Measurements from ENCODE around the gene CACNA1D.
"Not testable (repeated sequence)": the region's sequence is repeated elsewhere in the genome, so short reads cannot be mapped to it uniquely, and the experiment has no call there.

The CACNA1D gene

GRCh38 chr3:53530205-53530604, 35.8 kb downstream of the CACNA1D start:
- DNase-seq = no peak

GRCh38 chr3:53531749-53532148, 37.3 kb downstream of the CACNA1D start:
- no peak for DNase-seq

- DNase-seq = no peak
Measured at GRCh38 chr3:53533472-53533871, 39.1 kb downstream of the CACNA1D start.

DNA sequence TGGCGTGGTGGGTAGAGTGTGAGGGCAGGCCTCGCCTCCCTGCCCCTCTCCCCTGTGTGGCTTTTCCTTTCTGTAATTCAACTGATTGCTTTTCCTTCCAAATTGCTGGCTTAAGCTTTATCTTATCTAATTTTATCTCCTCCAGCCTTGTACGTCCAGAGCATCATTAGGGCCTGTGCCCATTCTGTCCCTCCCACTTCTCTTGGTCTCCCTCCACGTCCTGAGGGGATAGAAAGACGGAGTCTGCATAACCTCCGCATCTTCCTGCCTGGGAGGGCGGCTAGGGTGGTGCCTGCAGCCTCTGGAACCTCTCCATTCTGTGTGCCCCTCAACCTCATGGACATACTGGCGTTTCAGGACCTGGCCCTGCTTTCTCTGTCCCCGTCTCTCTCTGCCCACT, 39.8 kb downstream of the CACNA1D start:
- DNase-seq = no peak

DNA sequence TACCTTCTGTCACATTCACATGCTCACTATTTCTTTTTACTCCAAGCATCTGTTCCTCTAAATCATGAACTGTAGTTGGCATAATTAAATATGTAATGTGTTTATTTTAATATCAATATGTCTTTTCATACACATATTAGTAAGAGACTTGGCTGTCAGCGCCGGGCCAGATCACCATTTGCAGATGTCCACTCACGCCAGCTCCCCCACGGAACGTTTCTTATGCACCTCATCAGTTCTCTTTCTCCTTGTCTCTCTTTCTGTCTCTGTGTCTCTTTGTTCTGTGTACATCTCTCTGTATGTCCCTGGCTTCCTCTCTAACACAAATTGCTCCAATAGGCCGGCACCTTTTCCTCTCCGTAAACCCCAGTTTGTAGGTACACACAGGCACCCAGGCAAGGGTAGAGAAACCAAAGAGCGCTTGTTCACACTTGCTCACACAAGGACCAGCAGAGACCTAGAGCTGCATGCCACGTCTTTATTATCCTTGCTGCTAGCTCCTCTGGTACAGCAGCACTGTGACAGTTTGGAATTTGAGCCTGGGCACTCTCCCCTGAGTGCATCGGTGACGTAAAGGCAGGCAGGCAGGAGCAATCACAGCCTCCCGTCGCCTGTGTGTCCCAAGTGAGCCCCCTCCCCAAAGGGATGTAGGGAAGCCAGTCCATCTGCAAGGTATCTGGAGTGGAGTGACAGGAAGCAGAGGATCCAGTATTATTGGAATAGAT, 40.4 kb downstream of the CACNA1D start:
- DNase-seq = no peak

DNA sequence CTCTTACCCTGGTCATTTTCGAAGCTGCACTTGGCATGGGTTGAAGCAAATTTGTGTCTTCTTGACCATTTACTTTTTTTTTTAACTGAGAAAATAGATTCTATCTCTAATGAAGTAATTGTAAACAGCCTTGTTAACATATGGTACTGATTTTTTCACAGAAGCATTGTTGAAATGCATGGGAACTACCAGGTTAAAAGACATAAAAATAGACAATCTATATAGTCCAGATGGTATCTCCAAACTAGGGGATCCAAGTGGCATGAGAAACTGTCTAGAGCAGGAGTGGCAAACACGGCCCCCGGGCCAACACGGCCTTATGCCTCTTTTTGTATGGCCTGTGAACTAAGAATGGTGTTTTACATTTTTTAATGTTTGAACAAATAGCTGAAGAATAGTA, 41.9 kb downstream of the CACNA1D start:
- DNase-seq = no peak

DNA sequence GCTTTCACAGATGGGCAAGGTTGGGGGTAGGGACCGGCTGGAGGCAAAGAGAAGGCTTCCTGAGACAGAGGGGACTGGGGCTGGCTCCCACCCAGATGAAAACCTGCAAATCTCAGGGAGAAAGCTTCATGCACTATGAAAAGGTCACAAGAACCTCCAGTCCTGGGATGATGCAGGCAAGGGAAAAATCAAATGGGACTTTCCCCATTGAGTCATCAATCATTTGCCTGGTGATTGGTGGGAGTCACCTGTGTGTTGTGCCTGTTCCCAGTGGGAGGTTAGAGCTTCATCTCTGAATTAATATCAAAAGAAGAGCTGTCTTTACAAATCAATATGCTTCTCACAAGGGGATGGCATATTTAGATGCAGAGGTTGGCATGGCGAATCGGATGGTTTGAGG, 49.9 kb downstream of the CACNA1D start:
- no peak for DNase-seq

GRCh38 chr3:53545310-53545995, 51.0 kb downstream of the CACNA1D start:
- no peak for DNase-seq

DNA sequence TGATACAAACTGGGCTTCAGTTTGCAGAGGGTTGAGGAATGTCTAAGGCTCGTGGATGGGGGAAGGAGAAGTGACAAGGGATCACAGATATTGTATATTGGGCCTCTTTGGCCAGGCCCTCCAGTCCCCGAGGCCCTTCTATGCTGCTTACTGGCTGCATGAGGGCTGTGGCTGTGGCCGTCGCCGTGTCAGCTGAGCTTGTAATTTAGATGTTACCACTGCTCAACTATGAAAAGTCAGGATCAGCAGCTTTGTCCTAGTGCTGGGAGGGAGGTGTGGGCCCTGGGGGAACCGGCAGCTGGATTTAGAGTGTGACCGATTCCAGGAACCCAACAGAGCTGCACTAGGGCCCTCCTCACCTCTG, 51.6 kb downstream of the CACNA1D start:
- DNase-seq = no peak

DNA sequence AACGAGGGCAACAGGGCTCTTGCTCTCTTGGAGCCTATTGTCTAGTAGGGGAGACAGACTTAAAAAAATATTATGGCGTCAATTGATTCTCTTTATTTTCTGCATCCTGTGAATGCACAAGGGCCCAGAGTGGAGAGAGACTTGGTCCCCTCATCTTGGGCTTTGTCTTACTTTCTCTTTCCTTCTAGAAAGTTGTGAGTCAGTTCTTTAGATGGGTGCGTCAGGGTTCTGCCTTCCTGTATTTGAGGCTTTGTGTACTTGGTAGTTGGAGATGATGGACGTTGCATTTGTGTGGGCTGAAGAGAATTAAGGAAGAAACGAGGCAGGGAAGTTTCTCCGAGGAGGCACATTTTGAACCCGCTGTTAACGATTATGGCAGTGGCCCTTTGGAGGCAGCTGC, 52.9 kb downstream of the CACNA1D start:
- no peak for DNase-seq

- no peak for DNase-seq
Measured at GRCh38 chr3:53550005-53550620, 55.7 kb downstream of the CACNA1D start.

DNA sequence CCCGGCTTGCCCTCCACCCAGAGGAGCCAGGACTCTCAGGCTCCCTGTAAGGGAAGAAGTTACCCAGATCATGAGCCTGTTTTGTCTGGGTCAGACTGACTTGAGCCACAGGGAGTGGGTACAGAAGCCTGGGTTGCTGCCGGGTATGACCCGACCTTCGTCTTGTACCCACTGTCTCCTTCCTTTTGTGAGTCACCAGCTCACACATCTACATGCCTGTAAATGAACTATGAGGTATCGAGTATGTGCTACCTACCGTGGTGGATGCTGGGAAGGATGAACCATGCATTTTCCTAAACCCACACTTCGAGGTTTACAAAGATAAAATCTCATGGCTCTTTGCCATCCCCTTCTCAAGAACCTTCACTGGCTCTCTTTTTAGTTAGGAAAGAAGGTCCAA, 56.9 kb downstream of the CACNA1D start:
- DNase-seq = no peak

- no peak for DNase-seq
Measured at GRCh38 chr3:53552730-53553129, 58.3 kb downstream of the CACNA1D start.

- DNase-seq = no peak
Measured at GRCh38 chr3:53553200-53553599, 58.8 kb downstream of the CACNA1D start.

DNA sequence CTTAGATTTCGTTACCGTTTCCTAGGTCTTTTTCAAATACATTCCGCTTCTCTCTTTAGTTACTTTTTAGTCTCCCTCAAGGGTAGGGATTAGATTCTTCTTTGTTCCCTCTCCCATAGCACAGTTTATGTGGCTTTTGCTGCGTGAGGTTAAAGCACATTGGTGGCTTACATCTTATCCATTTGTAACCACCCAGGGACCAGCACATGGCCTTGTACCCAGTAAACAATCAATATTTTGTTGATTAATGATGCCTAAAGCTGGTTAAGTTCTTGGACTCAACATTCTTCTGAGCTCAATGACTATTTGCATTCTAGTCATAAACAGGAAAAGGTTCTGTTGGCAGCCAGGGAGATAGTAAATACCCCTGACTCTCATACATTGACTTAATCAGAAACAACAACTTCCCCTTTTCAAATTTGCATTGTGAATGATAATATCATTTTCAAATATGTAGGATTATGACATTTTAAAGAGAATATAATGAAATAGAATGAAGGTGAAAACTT, 60.2 kb downstream of the CACNA1D start:
- DNase-seq = no peak

GRCh38 chr3:53555068-53555588, 60.7 kb downstream of the CACNA1D start:
- no peak for DNase-seq

DNA sequence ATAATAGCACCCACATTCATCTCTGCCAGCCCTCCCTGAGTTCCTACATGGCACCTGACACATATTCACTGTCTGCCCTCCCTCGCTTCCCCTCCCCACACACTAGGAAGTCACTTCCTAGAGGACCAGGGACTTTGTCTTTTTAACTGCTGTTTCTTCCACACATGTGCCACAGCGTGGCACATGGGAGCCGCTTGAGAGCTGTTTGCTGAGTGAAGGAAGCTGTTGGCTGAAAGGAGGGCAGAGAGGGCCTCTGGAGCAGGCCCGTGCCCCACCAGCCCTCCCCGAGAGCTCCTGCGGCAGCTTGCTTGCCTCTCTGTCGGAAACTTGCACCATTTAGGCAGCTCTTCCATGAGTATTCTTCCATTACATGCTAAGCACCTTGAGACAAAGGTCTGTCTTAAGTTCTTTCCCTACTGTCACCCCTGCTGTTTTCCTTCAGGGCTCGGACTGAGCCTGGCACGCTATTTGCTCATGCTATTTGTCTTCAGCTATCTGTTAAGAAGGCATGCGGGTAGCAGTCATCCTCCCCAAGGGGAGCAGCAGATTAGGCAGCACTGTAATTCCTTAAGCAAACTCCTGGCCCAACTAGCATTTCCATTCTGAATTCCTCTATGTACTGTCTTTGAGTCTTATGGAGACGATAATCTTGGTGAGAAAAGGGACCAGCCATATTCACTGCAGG, 72.2 kb downstream of the CACNA1D start:
- DNase-seq = no peak

DNA sequence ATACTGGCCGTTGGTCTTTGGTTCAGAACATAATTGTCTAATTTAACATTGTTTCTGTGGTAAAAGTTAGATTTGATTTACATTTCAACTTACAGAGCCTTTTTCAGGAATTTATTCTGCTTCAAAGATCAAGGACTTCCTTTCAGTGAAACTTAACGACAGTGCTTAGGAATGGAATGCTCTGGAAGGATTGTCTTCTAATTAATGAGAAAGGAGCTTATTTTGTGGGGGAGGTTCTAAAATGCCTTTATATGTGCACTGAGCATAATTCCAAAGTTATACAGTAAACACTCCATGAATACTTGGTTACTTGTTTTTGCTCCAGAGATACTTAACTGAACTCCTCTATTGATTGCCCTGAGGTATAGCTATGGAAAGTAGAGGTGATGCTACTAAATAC, 75.7 kb downstream of the CACNA1D start:
- DNase-seq = no peak

DNA sequence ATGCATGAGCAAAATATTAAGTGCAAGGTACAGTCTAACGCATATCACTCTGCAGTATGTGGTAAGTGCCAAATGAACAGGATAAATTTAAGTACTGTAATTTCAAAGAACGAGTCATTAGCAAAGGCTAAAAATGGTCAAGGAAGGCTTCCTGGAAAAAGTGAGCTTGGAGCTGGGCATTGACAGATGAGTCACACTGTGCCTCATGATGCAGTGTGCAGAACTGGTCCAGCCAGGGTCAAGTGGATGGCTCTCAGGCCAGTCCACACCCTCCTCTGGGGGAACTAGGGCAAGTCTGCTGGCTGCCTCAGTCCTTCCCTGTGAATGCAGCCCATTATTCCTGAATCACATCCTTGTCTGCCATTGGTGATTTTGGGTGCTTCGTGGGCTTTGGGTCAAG, 76.3 kb downstream of the CACNA1D start:
- no peak for DNase-seq

DNA sequence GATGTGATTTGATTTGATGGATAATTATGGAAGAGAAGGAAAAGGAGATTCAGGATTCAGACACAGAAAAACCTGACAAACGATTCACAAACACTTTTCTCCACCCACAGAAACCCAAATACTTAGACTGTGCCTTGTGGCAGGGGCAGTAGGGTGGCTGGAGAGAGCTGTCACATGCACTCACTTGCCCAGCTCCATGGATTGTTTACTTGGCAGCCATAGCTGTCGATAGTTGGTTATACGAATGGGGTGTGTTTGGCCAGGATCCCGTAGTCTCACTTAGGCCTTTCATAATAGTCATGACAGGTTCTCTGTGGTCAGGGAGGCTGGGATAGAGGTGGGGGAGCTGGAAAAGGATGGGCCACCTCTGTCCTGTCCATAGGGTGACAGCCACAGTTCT, 76.9 kb downstream of the CACNA1D start:
- DNase-seq = no peak

GRCh38 chr3:53572184-53572583, 77.8 kb downstream of the CACNA1D start:
- not testable (repeated sequence) for DNase-seq

- DNase-seq = no peak
Measured at GRCh38 chr3:53577506-53577905, 83.1 kb downstream of the CACNA1D start.

DNA sequence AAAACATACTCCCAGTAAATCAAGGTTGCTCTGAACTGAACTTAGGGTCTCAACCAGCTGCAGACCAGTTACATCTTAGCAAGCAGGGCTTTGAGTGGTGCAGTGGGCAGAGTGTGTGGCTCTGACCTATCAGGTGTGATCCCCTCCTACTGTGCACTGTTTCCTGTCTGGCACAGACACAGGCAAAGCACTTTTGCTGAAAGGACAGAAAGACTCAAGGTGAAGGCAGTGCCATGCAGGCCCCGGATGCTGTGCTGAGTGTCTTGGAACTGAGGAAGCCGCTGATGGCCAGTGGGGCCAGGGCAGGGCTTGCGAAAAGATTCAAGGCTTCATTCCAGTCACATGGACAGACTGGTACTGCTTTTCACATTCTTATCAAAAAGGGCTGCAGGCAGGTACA, 85.2 kb downstream of the CACNA1D start:
- no peak for DNase-seq
